Keratinocyte (primary cell): ENCODE data around the gene GRIN3A. TPM values are rescaled to one million over a fixed set of nuclear protein-coding genes. Genes with fewer than 3 reads are reported as not detected.

ENCODE experiments used
- DNase-seq: peaks from one replicate; pipeline ENCODE4 v3.0.0-alpha.2; 2011; ENCODE audit warnings: low read depth, missing footprints, low spot score
- FAIRE-seq: peaks from 2 replicates; lab custom pipeline; 2011; peaks lifted over from hg19 to GRCh38; lab: Jason Lieb, UNC
- H2AFZ ChIP-seq: 2 replicates; pipeline ENCODE4 v1.6.0; 2012; ENCODE audit warnings: low read length, control low read depth, inconsistent platforms; ENCODE audit not compliant: control insufficient read depth
- H3K27ac ChIP-seq: 2 replicates; pipeline ENCODE4 v1.5.1; 2011; ENCODE audit warnings: low read length; ENCODE audit not compliant: control insufficient read depth, insufficient read depth
- H3K27me3 ChIP-seq: 3 replicates; pipeline ENCODE4 v1.6.0; 2011; ENCODE audit warnings: low read length; ENCODE audit not compliant: control insufficient read depth, insufficient read depth; ENCODE audit errors: extremely low read depth
- H3K36me3 ChIP-seq, 2 experiments: 2 replicates in 1 of 2; 3 replicates in 1 of 2; pipeline ENCODE4 v1.5.1; 2011; ENCODE audit warnings: low read length in 2 of 2, mild to moderate bottlenecking in 1 of 2; ENCODE audit not compliant: control insufficient read depth in 2 of 2, insufficient read depth in 2 of 2; ENCODE audit errors: extremely low read depth in 1 of 2
- H3K4me1 ChIP-seq: 3 replicates; pipeline ENCODE4 v1.5.1; 2011; ENCODE audit warnings: low read length; ENCODE audit not compliant: control insufficient read depth, insufficient read depth; ENCODE audit errors: extremely low read depth
- H3K4me2 ChIP-seq: 3 replicates; pipeline ENCODE4 v1.6.0; 2011; ENCODE audit warnings: low read depth, low read length; ENCODE audit not compliant: control insufficient read depth, insufficient read depth; ENCODE audit errors: extremely low read depth
- H3K4me3 ChIP-seq, 3 experiments: fragments of 200-600 bp in 1 of 3; sonication (generic) in 1 of 3; 2 replicates in 2 of 3; 3 replicates in 1 of 3; pipeline ENCODE4 v1.5.1; 2011 to 2016; ENCODE audit warnings: low read length in 3 of 3, mild to moderate bottlenecking in 3 of 3, control low read depth in 2 of 3, inconsistent platforms in 1 of 3, low read depth in 1 of 3, mixed read lengths in 1 of 3, mixed run types in 1 of 3, moderate library complexity in 1 of 3; ENCODE audit not compliant: control insufficient read depth in 2 of 3, insufficient read depth in 2 of 3; ENCODE audit errors: extremely low read depth in 1 of 3
- H3K79me2 ChIP-seq: 2 replicates; pipeline ENCODE4 v1.6.0; 2012; ENCODE audit warnings: low read length; ENCODE audit not compliant: control insufficient read depth, insufficient read depth
- H3K9ac ChIP-seq: 3 replicates; pipeline ENCODE4 v1.6.0; 2011; ENCODE audit warnings: low read length; ENCODE audit not compliant: control insufficient read depth, insufficient read depth; ENCODE audit errors: extremely low read depth
- H3K9me1 ChIP-seq: 3 replicates; pipeline ENCODE4 v1.6.0; 2011; ENCODE audit warnings: low read length; ENCODE audit not compliant: control insufficient read depth, insufficient read depth; ENCODE audit errors: extremely low read depth
- H3K9me3 ChIP-seq: 2 replicates; pipeline ENCODE4 v1.5.1; 2012; ENCODE audit warnings: low read depth, low read length; ENCODE audit not compliant: control insufficient read depth
- H4K20me1 ChIP-seq: 3 replicates; pipeline ENCODE4 v1.6.0; 2011; ENCODE audit warnings: low read length; ENCODE audit not compliant: control insufficient read depth, insufficient read depth; ENCODE audit errors: extremely low read depth
- CTCF ChIP-seq, 3 experiments: IDR thresholded peaks in 1 of 3; conservative IDR thresholded peaks in 1 of 3; optimal IDR thresholded peaks in 1 of 3; 2 replicates in 2 of 3; 3 replicates in 1 of 3; pipeline versions ENCODE3 to v1.5.1; 2011; ENCODE audit warnings: low read length in 3 of 3, mild to moderate bottlenecking in 3 of 3, moderate library complexity in 2 of 3, control low read depth in 1 of 3, inconsistent platforms in 1 of 3; ENCODE audit not compliant: insufficient read depth in 2 of 3; ENCODE audit errors: extremely low read depth in 1 of 3
- EZH2 ChIP-seq: IDR thresholded peaks from one replicate; pipeline ENCODE4 v1.6.1; 2012; ENCODE audit warnings: inconsistent platforms, mild to moderate bottlenecking, low read length, moderate library complexity
- dilution Hi-C: fragments of 300-500 bp; cut with MboI; formaldehyde crosslinking; loops from one replicate; pipeline ENCODE4 v1.7.0; 2020; ENCODE audit warnings: low sequenced_read_pairs; ENCODE audit not compliant: extremely low pct_ligation_motif_present
- polyA plus RNA-seq, 5 experiments: library from polyadenylated mRNA; depleted of rRNA in 3 of 5; stranded (reverse) in 3 of 5; stranded (forward) in 1 of 5; unstranded in 1 of 5; fragments of >200 nt; gene quantifications; 1 replicate in 1 of 5; 2 replicates in 3 of 5; 3 replicates in 1 of 5; pipeline versions ENCODE4 v1.2.1 to v1.2.3, GENCODE V29; 2011 to 2012; ENCODE audit warnings: missing spikeins in 2 of 5, low read depth in 1 of 5, low replicate concordance in 1 of 5

Gene GRIN3A
- polyA plus RNA-seq, 1 donor (not counting 4 experiments of a cell fraction or from before 2014, with no cell fraction given) = not detected

GRCh38 chr9:101691657-101692056 lies 46.8 kb downstream of the GRIN3A start:
- Histone ChIP-seq H3K9me3 (no peaks in the 10 kb centered on the region), H3K4me2 (no peak overlapping the region), H3K4me1 (no peaks in the 10 kb centered on the region), H4K20me1 (no peaks in the 10 kb centered on the region), H3K27ac (no peak overlapping the region), H2AFZ (no peak overlapping the region), H3K36me3 (no peaks in the 10 kb centered on the region), H3K27me3 (no peaks in the 10 kb centered on the region), H3K4me3 (no peak overlapping the region), H3K9me1 (no peaks in the 10 kb centered on the region), H3K9ac (no peak overlapping the region), H3K79me2 (no peaks in the 10 kb centered on the region)
- dilution Hi-C loops = no loop called here
- TF ChIP-seq EZH2 = no peak
- no peak for TF ChIP-seq CTCF (optimal IDR thresholded peaks at IDR 0.05 in 1 of 3, IDR thresholded peaks at IDR 0.05 in 1 of 3, conservative IDR thresholded peaks at IDR 0.05 in 1 of 3; ENCODE audit: extremely low read depth in 1 of 3, insufficient read depth in 2 of 3, low read length in 3 of 3)
- FAIRE-seq (no peak), DNase-seq (no peak)

- no peak overlapping the region for H3K4me2 ChIP-seq
- no peak overlapping the region for H3K27ac ChIP-seq
- no peak for DNase-seq
- no peaks in the 10 kb centered on the region for H3K79me2 ChIP-seq
- FAIRE-seq = no peak
- H3K36me3 ChIP-seq = no peaks in the 10 kb centered on the region
- H3K27me3 ChIP-seq = no peaks in the 10 kb centered on the region
- H3K9me3 ChIP-seq = no peaks in the 10 kb centered on the region
- TF ChIP-seq CTCF (optimal IDR thresholded peaks at IDR 0.05 in 1 of 3, IDR thresholded peaks at IDR 0.05 in 1 of 3, conservative IDR thresholded peaks at IDR 0.05 in 1 of 3; ENCODE audit: extremely low read depth in 1 of 3, insufficient read depth in 2 of 3, low read length in 3 of 3) = no peak
- no peaks in the 10 kb centered on the region for H3K9me1 ChIP-seq
- dilution Hi-C loops = no loop called here
- no peaks in the 10 kb centered on the region for H4K20me1 ChIP-seq
- H3K9ac ChIP-seq = no peak overlapping the region
- H3K4me1 ChIP-seq = no peaks in the 10 kb centered on the region
- H2AFZ ChIP-seq = no peak overlapping the region
- no peak overlapping the region for H3K4me3 ChIP-seq
Measured at GRCh38 chr9:101689039-101689438, 49.4 kb downstream of the GRIN3A start.
